ENCODE results near the gene NPIPA5. TPM values are rescaled to one million over a fixed set of nuclear protein-coding genes. Genes with fewer than 3 reads are reported as not detected.

Gene NPIPA5
- total and polyA plus RNA-seq, 2 of the 13 experiments (the other 11 are each of a cell fraction or from before 2014, with no cell fraction given) = 9.7 to 21.5 TPM

DNA sequence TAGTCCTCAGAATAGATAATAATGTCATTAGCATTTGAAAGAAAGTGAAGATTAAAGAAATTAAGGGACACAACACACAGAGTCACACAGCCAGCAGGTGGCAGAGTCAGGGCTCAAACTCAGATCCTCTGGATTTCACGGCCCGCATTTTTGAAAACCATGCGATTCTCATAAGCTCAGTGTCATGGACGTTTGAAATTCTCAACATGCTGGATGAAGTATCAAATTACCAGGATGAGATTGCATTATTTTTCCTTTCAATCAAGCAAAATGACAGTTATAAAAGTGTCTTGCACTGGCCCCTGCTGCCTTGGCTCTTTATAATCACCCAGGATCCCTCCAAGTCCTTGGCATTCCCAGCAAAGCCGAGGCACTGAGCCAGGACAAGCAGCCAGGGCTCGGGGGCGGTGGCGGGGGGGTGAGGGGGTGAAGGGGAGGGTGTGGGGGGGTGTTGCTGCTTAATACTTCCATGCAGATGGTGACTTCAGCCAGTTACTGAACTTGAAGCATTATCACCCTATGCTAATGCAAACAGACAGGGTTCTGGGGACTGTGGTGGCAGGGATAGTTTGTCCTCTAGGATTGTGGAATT lies 49.6 kb upstream of the NPIPA5 start (continued):
- TF ChIP-seq ARNT2 (CRISPR knock-in tag; IDR thresholded peaks at IDR 0.05; ENCODE audit: low read depth) (no peak), DMAP1 (CRISPR knock-in tag; IDR thresholded peaks at IDR 0.05) (no peak), ZNF337 (CRISPR knock-in tag; IDR thresholded peaks at IDR 0.05; ENCODE audit: borderline replicate concordance, low read depth) (no peak), RXRB (CRISPR knock-in tag; IDR thresholded peaks at IDR 0.05; ENCODE audit: borderline replicate concordance) (peak; percentile 29; the same call in 1 of the 2 replicates), NFKBIZ (CRISPR knock-in tag; IDR thresholded peaks at IDR 0.05) (no peak), ERF (CRISPR knock-in tag; IDR thresholded peaks at IDR 0.05) (peak; percentile 58; the same call in 1 of the 2 replicates), KLF15 (CRISPR knock-in tag; IDR thresholded peaks at IDR 0.05; ENCODE audit: borderline replicate concordance) (no peak), SMARCC2 (IDR thresholded peaks at IDR 0.05) (no peak), ZBTB7A (CRISPR knock-in tag; IDR thresholded peaks at IDR 0.05) (no peak), SIX1 (CRISPR knock-in tag; IDR thresholded peaks at IDR 0.05; ENCODE audit: borderline replicate concordance) (peak; percentile 75; the same call in 1 of the 2 replicates), TGIF2 (CRISPR knock-in tag; IDR thresholded peaks at IDR 0.05) (0 out of 2 replicates have a peak, but pooled peaks have one; percentile 42), SRSF9 (IDR thresholded peaks at IDR 0.05; ENCODE audit: borderline replicate concordance, insufficient read depth, low read depth, low read length, poor library complexity, severe bottlenecking) (no peak), PHF20 (CRISPR knock-in tag; IDR thresholded peaks at IDR 0.05) (no peak), ZNF766 (CRISPR knock-in tag; IDR thresholded peaks at IDR 0.05; ENCODE audit: borderline replicate concordance) (no peak)
- TF ChIP-seq, protein P1, sequence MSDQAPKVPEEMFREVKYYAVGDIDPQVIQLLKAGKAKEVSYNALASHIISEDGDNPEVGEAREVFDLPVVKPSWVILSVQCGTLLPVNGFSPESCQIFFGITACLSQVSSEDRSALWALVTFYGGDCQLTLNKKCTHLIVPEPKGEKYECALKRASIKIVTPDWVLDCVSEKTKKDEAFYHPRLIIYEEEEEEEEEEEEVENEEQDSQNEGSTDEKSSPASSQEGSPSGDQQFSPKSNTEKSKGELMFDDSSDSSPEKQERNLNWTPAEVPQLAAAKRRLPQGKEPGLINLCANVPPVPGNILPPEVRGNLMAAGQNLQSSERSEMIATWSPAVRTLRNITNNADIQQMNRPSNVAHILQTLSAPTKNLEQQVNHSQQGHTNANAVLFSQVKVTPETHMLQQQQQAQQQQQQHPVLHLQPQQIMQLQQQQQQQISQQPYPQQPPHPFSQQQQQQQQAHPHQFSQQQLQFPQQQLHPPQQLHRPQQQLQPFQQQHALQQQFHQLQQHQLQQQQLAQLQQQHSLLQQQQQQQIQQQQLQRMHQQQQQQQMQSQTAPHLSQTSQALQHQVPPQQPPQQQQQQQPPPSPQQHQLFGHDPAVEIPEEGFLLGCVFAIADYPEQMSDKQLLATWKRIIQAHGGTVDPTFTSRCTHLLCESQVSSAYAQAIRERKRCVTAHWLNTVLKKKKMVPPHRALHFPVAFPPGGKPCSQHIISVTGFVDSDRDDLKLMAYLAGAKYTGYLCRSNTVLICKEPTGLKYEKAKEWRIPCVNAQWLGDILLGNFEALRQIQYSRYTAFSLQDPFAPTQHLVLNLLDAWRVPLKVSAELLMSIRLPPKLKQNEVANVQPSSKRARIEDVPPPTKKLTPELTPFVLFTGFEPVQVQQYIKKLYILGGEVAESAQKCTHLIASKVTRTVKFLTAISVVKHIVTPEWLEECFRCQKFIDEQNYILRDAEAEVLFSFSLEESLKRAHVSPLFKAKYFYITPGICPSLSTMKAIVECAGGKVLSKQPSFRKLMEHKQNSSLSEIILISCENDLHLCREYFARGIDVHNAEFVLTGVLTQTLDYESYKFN (CRISPR knock-in tag; conservative IDR thresholded peaks at IDR 0.05) = no peak
- TF ChIP-seq, protein P2, sequence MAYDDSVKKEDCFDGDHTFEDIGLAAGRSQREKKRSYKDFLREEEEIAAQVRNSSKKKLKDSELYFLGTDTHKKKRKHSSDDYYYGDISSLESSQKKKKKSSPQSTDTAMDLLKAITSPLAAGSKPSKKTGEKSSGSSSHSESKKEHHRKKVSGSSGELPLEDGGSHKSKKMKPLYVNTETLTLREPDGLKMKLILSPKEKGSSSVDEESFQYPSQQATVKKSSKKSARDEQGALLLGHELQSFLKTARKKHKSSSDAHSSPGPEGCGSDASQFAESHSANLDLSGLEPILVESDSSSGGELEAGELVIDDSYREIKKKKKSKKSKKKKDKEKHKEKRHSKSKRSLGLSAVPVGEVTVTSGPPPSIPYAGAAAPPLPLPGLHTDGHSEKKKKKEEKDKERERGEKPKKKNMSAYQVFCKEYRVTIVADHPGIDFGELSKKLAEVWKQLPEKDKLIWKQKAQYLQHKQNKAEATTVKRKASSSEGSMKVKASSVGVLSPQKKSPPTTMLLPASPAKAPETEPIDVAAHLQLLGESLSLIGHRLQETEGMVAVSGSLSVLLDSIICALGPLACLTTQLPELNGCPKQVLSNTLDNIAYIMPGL (CRISPR knock-in tag; IDR thresholded peaks at IDR 0.05; ENCODE audit: borderline replicate concordance in 1 of 2, low read depth in 1 of 2) = no peak
- TF ChIP-seq, protein P3, sequence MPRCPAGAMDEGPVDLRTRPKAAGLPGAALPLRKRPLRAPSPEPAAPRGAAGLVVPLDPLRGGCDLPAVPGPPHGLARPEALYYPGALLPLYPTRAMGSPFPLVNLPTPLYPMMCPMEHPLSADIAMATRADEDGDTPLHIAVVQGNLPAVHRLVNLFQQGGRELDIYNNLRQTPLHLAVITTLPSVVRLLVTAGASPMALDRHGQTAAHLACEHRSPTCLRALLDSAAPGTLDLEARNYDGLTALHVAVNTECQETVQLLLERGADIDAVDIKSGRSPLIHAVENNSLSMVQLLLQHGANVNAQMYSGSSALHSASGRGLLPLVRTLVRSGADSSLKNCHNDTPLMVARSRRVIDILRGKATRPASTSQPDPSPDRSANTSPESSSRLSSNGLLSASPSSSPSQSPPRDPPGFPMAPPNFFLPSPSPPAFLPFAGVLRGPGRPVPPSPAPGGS (CRISPR knock-in tag; IDR thresholded peaks at IDR 0.05) = no peak
- TF ChIP-seq, protein P4, sequence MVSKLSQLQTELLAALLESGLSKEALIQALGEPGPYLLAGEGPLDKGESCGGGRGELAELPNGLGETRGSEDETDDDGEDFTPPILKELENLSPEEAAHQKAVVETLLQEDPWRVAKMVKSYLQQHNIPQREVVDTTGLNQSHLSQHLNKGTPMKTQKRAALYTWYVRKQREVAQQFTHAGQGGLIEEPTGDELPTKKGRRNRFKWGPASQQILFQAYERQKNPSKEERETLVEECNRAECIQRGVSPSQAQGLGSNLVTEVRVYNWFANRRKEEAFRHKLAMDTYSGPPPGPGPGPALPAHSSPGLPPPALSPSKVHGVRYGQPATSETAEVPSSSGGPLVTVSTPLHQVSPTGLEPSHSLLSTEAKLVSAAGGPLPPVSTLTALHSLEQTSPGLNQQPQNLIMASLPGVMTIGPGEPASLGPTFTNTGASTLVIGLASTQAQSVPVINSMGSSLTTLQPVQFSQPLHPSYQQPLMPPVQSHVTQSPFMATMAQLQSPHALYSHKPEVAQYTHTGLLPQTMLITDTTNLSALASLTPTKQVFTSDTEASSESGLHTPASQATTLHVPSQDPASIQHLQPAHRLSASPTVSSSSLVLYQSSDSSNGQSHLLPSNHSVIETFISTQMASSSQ (IDR thresholded peaks at IDR 0.05; ENCODE audit: low read depth) = no peak
- TF ChIP-seq, protein P4 (CRISPR knock-in tag; IDR thresholded peaks at IDR 0.05; ENCODE audit: borderline replicate concordance) = no peak

Data from HepG2 (cell line).